D341Med (cell line): ENCODE data around the gene STK32C.

Experiments
- DNase-seq: peaks from one replicate; pipeline ENCODE4 v3.0.0; 2012; ENCODE audit warnings: low spot score

Gene STK32C

DNA sequence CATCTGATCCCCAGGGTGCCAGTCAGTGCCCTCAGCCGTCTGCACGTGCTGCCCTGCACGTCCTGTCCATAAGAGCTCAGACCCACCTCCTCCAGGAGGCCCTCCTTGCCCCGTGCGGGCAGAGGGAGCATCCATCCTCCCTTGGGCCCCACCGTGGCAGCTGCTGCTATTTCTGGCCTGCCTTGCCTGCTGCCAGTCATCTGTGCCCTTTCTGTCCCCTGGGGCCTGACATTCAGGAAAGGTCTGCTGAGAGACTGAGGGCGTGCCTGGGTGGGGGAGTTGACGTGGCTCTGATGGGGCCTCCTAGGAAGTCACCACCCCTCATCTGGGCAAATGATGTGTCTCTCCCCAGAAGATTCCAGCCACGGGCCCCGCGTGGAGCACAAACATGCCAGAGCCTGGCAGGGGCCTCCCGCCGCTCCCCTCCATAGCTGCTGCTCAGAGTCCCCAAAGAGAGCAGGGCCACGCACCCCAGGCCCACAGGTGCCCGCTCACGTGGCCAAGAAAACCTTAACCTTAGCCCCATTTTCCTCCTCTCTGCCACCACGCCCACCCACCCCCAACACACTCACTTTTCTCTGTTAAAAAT, 99.2 kb downstream of the STK32C start:
- no peak for DNase-seq

GRCh38 chr10:132207536-132208461, 100.0 kb downstream of the STK32C start:
- no peak for DNase-seq

DNA sequence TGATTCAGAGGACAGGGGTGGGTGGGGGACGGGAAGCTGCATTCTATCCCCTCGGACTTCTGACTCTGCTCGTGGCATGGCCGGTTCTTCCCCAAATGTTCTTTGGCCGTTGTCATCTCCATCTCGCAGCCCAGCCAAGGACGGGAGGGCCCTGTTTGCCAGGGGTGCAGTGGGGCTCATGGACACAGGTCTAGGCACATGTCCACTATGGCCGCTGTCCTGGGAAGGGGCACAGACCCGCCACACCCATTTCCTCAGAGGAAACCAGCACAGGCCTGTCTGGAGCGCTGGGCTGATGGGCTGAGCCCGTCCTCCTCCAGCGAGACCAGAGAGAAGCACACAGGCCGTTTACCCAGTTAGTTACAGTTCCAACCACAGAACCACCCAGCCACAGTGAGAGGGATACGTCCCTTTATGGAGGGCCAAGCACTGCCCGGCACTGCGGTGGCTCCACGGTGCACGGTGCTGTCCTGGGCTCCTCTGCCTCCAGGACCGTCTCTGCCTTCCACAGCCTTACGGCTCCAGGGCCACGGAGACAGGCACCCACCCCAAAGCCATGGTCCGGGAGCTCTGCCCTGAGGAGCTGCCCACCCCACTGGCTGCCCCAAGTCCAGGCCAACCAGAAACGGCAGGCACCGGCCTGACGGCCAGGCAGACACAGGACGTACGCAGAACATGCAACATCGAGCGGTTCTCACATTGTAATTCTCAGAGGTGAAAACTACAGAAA, 100.8 kb downstream of the STK32C start:
- DNase-seq, result no peak

- DNase-seq, result no peak
These were observed 101.4 kb downstream of the STK32C start for GRCh38 chr10:132206377-132206745.

DNA sequence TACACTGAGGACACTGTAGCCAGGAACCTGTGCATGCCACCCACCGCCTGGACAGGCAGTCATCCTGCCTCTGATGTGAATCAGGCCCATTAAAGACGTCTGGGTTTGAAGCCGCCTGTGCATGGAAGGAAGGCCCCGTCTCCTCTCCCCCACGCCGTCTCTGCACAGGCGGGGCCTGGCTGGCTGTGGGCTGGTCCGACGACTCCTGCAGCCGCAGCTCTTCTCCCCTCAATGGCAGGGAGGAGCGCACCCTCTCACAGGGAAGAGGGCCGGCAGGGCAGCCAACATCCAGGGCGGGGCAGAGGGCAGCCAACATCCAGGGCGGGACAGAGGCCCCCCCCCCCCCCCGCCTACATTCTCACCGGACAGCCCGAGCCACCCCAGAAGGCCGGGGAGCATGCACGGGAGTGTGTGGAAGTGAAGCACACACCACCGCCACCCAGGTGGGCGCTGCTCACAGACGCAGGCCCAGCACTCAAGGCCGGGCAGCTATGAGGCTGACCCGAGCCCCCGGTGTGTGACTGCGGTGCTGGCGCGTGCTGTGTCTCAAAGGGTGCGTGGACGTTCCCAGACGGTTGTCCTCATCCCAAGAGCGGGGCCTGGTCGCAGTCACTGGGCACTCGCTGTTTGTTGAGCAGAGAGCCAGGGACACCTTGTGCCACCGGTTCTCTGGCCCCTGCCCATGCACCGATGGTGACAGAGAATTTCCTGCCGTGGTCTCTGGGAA, 101.9 kb downstream of the STK32C start:
- DNase-seq, result no peak

GRCh38 chr10:132204781-132205473, 102.8 kb downstream of the STK32C start:
- DNase-seq, result no peak

- DNase-seq, result no peak
These were observed 103.5 kb downstream of the STK32C start for GRCh38 chr10:132204078-132204780.

- DNase-seq, result no peak
These were observed 104.3 kb downstream of the STK32C start for GRCh38 chr10:132203256-132204077.

DNA sequence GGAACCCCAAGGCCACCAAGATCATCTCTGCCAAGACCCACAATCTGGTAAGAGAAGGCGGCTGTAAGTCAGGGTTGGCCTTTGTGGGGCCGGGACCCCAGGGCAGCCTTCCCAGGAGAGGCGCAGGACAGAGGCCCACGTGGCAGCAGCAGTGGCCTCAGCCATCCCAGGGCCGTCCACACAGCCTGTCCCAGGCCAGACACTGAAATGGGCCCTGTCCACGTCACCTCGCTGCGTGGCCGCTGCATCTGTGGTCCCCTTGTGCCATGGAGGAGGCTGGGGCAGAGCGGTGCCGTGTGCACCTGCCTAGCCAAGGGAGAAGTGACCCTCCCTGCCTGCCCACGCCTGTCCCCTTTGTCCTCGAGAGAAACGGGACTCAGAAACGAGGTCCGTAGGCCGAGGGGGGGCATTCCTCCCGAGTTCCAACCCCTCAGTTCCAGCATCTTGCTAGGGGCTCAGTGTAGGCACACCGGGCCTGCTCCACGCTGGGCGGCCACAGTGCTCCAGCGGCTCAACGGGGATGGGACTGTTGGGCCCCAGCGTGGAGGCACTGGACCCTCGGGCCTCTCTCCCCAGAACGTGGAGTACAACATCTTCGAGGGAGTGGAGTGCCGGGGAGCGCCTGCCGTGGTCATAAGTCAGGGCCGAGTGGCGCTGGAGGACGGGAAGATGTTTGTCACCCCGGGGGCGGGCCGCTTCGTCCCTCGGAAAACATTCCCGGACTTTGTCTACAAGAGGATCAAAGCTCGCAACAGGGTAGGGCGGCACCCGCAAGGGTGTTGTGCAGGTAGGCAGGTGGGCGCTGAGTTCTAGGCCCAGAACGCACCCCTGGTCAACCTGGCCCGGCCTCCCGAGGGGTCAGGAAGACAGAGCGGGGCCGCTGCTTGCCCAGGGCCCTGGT, 105.4 kb downstream of the STK32C start:
- DNase-seq, result no peak

DNA sequence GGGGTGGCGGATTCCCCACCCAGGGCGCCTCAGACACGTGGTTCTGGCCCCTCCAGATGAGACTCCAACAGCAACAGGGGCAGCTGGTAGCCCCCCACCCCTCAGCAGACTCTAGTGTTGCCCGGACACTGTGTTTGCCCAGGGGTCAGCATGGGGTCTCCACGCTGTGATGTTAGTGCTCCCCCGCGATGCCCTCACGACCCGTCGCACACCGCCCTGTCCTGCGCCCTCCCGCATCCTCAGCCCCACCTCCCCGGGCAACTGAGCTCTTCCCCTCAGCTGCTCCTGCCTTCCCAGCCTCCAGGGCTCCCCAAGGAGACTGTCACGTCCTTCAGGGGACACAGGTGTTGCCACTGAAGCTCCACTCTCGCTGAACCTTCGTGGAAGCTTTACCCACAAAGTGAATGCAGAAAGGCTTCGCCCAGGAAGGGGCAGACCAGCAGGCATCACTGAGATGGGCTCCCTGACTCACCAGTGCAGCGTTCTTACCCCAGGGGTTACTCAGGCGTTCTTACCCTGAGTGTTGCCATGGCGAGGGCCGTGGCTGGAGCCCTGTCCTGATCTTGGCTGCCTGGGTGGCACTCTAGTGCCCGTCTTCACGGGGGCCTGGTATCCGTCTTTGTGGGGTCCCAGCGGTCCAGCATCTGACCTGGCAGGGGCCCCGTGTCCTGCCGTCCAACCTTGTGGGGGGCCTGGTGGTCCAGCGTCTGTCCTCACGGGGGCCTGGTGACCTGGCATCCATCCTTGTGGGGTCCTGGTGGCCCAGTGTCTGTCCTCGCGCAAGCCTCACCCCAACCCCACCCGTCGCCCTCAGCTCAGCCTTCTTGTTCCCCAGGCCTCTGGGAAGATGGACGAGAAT, 106.4 kb downstream of the STK32C start:
- DNase-seq, result no peak

DNA sequence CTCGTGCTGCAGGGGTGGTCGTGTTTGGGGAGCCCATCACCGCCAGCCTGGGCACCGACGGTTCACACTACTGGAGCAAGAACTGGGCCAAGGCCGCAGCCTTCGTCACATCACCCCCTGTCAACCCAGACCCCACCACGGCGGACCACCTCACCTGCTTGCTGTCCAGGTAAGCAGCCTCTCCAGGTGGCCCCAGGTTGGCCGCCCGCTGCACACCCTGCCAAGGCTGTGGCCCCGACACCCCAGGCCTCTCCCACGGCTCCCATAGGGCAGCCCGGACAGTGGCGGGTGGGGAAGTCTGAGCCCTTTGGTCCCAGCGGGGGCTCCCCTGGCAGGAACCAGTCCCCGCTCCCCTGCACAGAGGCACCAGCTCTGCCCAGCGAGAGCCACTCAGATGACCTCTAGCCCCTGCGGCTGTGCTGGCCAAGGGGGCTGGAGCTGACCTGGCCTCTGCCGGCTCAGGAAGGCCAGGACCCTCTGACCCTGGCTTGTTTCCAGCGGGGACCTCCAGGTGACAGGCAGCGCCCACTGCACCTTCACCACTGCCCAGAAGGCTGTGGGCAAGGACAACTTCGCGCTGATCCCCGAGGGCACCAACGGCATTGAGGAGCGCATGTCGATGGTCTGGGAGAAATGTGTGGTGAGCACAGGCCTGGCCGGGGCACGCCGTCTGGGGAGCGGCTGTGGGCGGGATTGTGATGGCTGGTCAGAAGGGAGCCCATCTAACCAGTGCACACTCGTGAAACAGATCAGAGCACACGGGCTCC, 107.2 kb downstream of the STK32C start:
- DNase-seq, result peak; percentile 15

- DNase-seq, result peak; percentile 18
These were observed 107.9 kb downstream of the STK32C start for GRCh38 chr10:132199854-132200311.

DNA sequence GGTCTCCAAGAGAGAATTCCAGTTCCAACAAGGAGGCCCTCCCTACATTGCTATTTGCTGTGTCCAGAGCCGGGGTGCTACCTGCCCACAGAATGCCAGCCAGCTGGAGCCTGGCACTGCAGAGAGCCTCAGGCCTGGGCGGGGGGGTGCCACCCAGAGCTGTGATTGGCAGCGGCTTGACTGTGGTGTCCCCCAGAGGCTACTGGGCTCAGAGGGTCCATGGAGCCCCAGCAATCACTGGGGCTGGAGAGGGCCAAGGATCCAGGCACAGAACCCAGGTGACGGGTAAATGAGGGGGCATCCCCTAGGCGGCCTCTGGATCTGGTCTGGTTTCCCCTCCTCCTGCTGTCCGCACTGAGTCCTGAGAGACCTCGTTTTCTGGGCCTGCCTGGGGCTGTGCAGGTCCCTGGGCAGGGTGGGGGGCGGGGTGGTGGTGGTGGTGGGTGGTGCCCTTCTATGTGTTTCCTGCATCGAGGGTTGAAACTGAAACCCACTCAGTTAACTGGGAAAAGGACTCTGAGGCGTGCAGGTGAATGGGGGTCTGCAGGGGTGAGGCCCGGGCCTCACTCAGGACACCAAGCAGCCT, 108.4 kb downstream of the STK32C start:
- peak; percentile 8 for DNase-seq

- DNase-seq, result no peak
These were observed 109.2 kb downstream of the STK32C start for GRCh38 chr10:132198381-132199181.

GRCh38 chr10:132198068-132198370, 109.7 kb downstream of the STK32C start:
- no peak for DNase-seq
